CD4-positive, alpha-beta T cell treated with Interleukin-4 for 4 hours (primary cell): ENCODE measurements around the gene STIMATE.
A peak's percentile ranks its signal among the peaks of the same experiment; 100 is the strongest.

ENCODE experiments used
- DNase-seq: peaks from one replicate; pipeline ENCODE4 v3.0.0-alpha.2; 2020

Gene STIMATE

GRCh38 chr3:52860424-52860768, 37.0 kb downstream of the STIMATE start:
- DNase-seq: no peak

DNA sequence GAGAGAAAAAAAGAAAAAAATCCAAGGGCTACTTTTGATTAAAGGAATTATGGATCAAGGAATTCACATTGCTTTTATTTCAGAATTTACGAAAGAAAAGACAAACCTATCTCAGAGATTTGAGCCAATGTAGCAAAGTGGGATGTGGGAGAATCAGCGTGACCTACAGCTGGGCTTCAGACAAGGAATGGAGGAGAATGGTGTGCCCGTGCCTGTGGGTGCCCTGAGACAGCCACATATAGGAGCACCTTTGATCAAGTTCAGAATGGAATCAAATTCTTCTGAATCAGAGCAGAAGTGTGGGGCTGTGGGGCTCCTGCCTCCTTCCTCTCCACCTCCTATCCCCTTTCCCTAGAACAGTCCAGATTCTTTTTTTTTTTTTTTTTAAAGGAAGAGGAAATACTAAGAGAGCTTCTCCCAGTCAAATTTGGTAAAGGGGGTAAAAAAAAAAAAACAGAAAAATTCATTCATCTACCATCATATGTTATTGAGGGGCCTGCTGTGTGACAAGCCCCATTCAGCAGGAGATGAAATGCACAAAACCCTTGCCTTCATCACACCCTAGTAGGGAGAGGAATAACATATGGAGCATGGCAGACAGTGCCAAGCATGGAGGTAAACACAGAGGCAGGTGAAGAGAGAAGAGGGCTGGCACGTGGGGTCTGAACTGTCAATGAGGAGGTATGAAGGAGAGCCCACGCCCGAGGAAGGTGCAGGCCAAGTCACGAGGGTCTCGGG, 37.5 kb downstream of the STIMATE start:
- DNase-seq: no peak

GRCh38 chr3:52857864-52858263, 39.5 kb downstream of the STIMATE start:
- DNase-seq: no peak

DNA sequence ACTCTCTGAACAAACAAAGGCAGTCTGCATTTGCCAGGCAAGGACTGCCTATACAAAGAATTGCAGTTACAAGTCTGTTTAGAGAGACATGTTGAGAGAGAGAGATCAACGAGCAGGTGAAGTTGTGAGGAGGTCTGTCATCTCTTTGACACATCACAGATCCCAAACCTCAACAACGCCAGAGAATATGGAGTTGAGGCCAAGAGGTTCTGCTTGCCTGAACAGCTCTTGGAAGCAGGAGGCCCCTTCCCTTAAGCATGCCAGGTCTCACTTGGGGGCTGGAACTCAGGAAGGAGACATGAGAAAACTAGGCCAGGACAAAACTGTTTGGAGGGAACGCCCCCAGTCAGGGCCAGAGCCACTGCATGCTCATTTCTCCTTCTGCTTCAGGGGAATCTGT, 40.2 kb downstream of the STIMATE start:
- DNase-seq: no peak

GRCh38 chr3:52856666-52857065, 40.7 kb downstream of the STIMATE start:
- DNase-seq: no peak

GRCh38 chr3:52854013-52854412, 43.3 kb downstream of the STIMATE start:
- no peak for DNase-seq

- DNase-seq: no peak
Observed at GRCh38 chr3:52852419-52852818, 44.9 kb downstream of the STIMATE start.

GRCh38 chr3:52851348-52851747, 46.0 kb downstream of the STIMATE start:
- peak; percentile 20 for DNase-seq

DNA sequence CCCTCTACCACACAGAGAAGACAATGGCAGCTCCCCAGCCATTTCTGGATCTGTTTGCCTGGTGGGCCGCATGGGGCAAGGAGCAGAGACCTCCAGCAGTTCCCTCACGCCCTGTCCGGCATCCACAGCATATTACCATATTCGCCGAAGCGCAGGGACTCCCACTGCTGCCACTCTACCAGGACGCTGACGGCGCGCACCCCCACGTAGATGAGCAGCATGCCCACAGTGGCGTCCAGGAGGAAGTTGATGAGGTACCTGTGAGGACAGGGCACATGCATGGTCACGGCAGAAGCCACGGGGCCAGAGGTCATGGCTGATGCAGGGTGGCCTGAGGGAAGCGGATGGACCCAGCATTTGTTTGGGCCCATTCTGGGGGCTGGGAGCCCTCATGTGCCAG, 47.7 kb downstream of the STIMATE start:
- no peak for DNase-seq

- no peak for DNase-seq
Observed at GRCh38 chr3:52848617-52849016, 48.7 kb downstream of the STIMATE start.

GRCh38 chr3:52847726-52848125, 49.6 kb downstream of the STIMATE start:
- DNase-seq: no peak

DNA sequence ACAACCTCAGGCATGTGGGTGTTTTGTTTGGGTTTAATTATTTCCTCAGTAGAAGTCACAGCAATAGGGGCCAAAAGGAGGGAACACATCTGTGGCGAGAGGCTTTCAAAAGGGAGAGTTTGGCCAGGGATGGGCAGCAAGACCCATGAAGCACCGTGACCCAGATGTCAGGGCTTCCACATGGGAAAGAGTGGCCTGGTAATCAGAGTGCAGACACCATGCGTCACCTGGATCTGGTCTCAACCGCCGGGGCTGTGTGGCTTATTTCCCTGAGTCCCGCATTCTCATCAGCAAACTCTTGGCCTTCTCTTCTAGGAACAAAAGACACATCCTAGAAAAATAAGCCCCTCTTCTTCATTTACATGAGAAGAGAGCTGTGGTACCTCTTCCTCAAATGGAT, 50.1 kb downstream of the STIMATE start:
- DNase-seq: no peak

- DNase-seq: no peak
Observed at GRCh38 chr3:52846432-52846965, 50.8 kb downstream of the STIMATE start.

DNA sequence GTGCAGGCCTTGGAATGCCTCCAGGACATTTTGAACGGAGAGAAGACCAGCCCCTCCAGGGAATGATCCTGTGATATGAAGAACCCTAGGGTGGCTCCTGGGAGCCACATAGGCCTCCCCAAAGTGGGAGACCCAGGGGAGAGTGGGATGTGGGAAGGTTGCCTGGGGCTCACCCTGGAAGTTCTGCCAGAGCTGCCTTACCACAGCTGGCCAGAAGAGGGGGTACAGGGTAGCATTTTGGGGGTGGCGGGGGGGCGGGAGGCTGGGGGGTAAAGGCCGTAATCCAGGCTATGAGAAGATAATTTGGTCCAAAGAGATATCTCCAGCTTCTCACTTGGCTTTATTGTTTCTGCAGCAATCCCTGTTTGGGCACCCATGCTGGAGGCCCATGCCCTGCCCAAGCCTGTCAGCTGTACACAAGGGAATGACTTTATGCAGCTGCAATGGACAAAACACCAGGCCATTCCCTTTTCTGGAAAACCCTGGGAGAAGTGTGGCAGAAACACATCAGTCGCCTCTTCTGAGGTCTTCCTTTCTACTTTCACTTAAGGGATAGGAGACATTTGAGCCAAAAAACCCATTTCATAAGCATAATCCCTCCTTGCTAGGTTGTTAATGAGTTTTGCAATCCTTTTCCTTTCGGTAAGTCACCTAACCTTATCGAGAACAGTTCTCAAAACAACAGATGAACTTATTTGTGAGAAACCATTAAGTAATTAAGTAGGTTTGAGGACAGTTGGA, 51.5 kb downstream of the STIMATE start:
- no peak for DNase-seq

GRCh38 chr3:52845157-52845556, 52.2 kb downstream of the STIMATE start:
- DNase-seq: no peak

DNA sequence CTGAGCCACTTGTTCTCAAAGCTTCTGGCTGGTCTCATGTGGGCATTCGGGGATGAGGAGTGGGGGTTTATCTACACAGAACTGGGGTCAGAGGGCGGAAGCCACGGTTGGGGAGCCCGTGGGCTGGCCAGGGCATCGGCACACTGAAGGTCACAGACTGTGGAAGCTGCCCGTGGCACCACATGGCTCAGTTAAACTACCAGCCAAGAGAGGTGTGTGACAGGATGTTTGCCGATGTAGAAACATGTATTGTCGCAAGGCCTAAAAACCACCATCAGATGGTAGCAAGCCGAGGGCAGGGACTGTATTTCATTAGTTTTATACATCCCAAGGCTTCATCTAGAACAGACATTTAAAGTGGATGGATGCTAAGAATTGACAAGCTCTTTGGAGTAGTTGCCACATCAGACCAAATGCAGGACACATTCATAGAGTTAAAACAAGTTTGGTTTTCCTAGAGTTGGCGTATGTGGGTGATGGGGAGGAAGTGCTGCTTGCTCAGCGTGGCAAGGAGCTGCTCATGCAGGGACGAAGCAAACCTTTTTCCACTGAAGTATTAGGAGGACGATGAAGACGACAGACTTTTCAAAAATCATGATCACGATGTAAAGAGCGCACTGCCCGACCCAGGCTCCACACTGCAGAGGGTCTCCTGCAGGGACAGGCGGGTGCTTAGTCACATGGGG, 52.9 kb downstream of the STIMATE start:
- DNase-seq: no peak

- DNase-seq: no peak
Observed at GRCh38 chr3:52843881-52844280, 53.5 kb downstream of the STIMATE start.

- no peak for DNase-seq
Observed at GRCh38 chr3:52843108-52843865, 54.1 kb downstream of the STIMATE start.

- no peak for DNase-seq
Observed at GRCh38 chr3:52842424-52842823, 54.9 kb downstream of the STIMATE start.

DNA sequence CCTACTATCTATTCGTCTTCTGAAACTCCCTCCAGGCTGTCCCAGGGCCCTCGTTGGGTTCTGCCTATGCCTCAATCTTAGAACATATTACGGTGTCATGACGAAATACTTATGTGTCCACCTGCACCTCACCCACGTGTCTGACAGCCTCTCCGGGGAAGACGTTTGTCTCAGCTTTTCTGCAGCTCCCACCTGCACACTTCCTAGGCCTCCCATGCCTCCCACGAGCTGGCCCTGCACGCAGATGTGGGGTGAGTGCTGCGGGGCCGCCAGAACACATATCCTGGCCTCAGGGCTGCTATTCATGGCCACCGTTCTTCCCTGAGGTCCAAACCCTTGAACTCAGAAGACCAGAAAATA, 55.4 kb downstream of the STIMATE start:
- no peak for DNase-seq

GRCh38 chr3:52841211-52841980, 56.0 kb downstream of the STIMATE start:
- no peak for DNase-seq

DNA sequence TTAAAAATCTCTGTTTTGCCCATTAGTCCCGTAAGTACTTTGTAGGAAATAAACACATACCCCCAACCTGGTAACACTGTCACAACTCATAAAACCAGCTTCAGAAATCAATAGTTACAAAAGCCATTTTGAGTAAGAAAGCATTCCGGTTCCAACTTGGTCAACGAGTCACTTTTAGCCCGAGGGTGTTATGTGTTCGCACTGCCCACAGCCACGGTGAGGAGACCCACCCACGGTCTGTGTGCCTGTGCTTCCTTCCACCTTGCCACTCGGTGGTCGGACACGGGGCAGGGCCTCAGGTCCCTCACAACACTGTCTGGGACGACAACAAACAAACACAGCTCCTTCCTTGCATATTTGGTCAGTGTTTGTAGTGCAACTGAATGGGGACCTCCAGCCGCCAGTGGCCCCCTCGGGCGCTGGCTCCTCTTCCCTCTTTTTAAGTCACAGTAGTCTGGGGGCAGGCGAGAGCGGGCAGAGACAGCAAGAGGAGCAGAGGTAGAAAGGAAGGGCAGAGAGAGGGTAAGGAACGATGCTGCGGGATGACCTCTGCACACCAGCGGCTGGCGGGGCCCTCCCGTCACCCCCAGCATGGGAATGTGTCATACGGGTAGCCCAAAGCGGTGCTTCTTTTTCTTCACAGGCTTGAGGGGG, 57.3 kb downstream of the STIMATE start:
- DNase-seq: no peak
